Suprapubic skin (tissue), 4 donors: ENCODE data around the gene CTNNA3. TPM values are rescaled to one million over a fixed set of nuclear protein-coding genes. Genes with fewer than 3 reads are reported as not detected.
"Not testable (repeated sequence)": the region's sequence is repeated elsewhere in the genome, so short reads cannot be mapped to it uniquely, and the experiment has no call there.

ENCODE experiments used
- DNase-seq, 2 donors: peaks; one replicate each; pipeline ENCODE4 v3.0.0-alpha.2; 2019; ENCODE audit warnings: low spot score in 2 of 2
- H3K27ac ChIP-seq: fragments of 200-600 bp; sonication (generic); one replicate; pipeline ENCODE4 v1.5.1; 2019
- H3K27me3 ChIP-seq: fragments of 200-600 bp; sonication (generic); one replicate; pipeline ENCODE4 v1.5.1; 2019
- H3K36me3 ChIP-seq: fragments of 200-600 bp; sonication (generic); one replicate; pipeline ENCODE4 v1.5.1; 2019
- H3K4me1 ChIP-seq: fragments of 200-600 bp; sonication (generic); one replicate; pipeline ENCODE4 v1.5.1; 2019
- H3K4me3 ChIP-seq: fragments of 200-600 bp; sonication (generic); one replicate; pipeline ENCODE4 v1.5.1; 2019; ENCODE audit warnings: mild to moderate bottlenecking
- H3K9me3 ChIP-seq: fragments of 200-600 bp; sonication (generic); one replicate; pipeline ENCODE4 v1.5.1; 2019
- EP300 ChIP-seq: sonication (generic); formaldehyde crosslinking; IDR thresholded peaks from one replicate; pipeline ENCODE4 v1.6.1; 2017; ENCODE audit warnings: antibody characterized with exemption
- POLR2A ChIP-seq, 2 donors: fragments of 450-650 bp; IDR thresholded peaks; one replicate each; pipeline ENCODE4 v1.6.1; 2017; ENCODE audit warnings: antibody characterized with exemption in 2 of 2, mild to moderate bottlenecking in 2 of 2, moderate library complexity in 2 of 2
- POLR2AphosphoS5 ChIP-seq, 3 donors: sonication (generic); formaldehyde crosslinking; IDR thresholded peaks; one replicate each; pipeline ENCODE4 v1.6.1; 2017; ENCODE audit warnings: antibody characterized with exemption in 3 of 3
- WGBS: methylation state at CpG from one replicate; pipeline ENCODE4 v1.1.5; 2018; 5-methylcytosine and 5-hydroxymethylcytosine counted together
- total RNA-seq, 4 donors: library from RNA; depleted of rRNA; stranded (reverse); fragments of >200 nt; gene quantifications; one replicate each; pipeline ENCODE4 v1.1.0, GENCODE V29; 2016
- TF ChIP-seq, protein P1 (sequence below), 2 donors: fragments of 200-600 bp in 1 of 2; fragments of 450-650 bp in 1 of 2; sonication (generic) in 1 of 2; IDR thresholded peaks; one replicate each; pipeline ENCODE4 v1.5.1; 2016 to 2019; ENCODE audit warnings: antibody characterized with exemption in 2 of 2, mild to moderate bottlenecking in 1 of 2, moderate library complexity in 1 of 2

CTNNA3 gene
- total RNA-seq, 4 donors from 2014 or later = 0.08 to 0.29 (median 0.21) TPM

DNA sequence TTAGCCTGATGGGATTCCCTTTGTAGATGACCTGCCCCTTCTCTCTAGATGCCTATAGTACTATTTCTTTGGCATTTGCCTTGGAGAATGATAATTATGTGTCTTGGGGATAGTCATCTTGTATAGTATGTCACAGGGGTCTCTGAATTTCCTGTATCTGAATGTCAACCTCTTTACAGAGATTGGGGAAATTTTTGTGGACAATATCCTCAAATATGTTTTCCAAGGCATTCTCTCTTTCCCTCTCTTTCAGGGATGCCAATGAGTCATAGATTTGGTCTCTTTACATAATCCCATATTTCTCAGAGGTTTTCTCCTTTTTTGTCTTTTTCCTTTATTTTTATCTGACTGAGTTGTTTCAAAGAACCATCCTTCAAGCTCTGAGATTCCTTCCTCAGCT lies 99.4 kb downstream of the CTNNA3 start:
- no peak for DNase-seq

DNA sequence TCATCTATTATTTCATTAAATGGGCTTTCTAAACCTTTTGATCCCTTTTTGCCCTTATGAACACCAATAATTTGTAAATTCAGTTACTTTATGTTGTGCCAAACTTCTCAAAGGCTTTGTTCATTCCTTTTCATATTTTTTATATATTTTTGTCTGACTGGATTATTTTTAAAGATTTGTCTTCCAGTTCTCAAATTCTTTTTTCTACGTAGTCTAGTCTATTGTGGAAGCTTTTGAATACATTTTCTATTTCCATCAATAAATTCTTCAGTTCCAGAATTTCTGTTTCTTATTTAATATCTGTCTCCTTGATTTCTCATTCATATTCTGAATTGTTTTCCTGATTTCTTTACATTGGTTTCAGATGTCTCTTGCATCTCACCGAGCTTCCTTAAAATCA lies 108.2 kb downstream of the CTNNA3 start:
- no peak for DNase-seq
- no peaks in the 10 kb centered on the region for H3K36me3 ChIP-seq
- no peaks in the 10 kb centered on the region for H3K4me1 ChIP-seq
- H3K27ac ChIP-seq = no peak overlapping the region
- WGBS = 76% methylated on average over 2 of the region's 2 CpGs
- no peaks in the 10 kb centered on the region for H3K27me3 ChIP-seq
- TF ChIP-seq POLR2A (IDR thresholded peaks at IDR 0.05) = no peak
- TF ChIP-seq EP300 = no peak
- TF ChIP-seq POLR2AphosphoS5 (IDR thresholded peaks at IDR 0.05) = no peak
- TF ChIP-seq, protein P1, sequence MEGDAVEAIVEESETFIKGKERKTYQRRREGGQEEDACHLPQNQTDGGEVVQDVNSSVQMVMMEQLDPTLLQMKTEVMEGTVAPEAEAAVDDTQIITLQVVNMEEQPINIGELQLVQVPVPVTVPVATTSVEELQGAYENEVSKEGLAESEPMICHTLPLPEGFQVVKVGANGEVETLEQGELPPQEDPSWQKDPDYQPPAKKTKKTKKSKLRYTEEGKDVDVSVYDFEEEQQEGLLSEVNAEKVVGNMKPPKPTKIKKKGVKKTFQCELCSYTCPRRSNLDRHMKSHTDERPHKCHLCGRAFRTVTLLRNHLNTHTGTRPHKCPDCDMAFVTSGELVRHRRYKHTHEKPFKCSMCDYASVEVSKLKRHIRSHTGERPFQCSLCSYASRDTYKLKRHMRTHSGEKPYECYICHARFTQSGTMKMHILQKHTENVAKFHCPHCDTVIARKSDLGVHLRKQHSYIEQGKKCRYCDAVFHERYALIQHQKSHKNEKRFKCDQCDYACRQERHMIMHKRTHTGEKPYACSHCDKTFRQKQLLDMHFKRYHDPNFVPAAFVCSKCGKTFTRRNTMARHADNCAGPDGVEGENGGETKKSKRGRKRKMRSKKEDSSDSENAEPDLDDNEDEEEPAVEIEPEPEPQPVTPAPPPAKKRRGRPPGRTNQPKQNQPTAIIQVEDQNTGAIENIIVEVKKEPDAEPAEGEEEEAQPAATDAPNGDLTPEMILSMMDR (IDR thresholded peaks at IDR 0.05) = no peak
- H3K9me3 ChIP-seq = peaks cover 15% of the 10 kb centered on the region
- no peak overlapping the region for H3K4me3 ChIP-seq

More for the DNA sequence above, 99.4 kb downstream of the CTNNA3 start:
- TF ChIP-seq POLR2A (IDR thresholded peaks at IDR 0.05) (no peak), POLR2AphosphoS5 (IDR thresholded peaks at IDR 0.05) (no peak), EP300 (no peak)
- TF ChIP-seq, protein P1 (IDR thresholded peaks at IDR 0.05) = no peak
- peaks cover 5% of the 10 kb centered on the region for H3K9me3 ChIP-seq
- no peak overlapping the region for H3K27ac ChIP-seq
- no peaks in the 10 kb centered on the region for H3K4me1 ChIP-seq
- H3K27me3 ChIP-seq = no peaks in the 10 kb centered on the region
- H3K4me3 ChIP-seq = no peak overlapping the region
- H3K36me3 ChIP-seq = no peaks in the 10 kb centered on the region

DNA sequence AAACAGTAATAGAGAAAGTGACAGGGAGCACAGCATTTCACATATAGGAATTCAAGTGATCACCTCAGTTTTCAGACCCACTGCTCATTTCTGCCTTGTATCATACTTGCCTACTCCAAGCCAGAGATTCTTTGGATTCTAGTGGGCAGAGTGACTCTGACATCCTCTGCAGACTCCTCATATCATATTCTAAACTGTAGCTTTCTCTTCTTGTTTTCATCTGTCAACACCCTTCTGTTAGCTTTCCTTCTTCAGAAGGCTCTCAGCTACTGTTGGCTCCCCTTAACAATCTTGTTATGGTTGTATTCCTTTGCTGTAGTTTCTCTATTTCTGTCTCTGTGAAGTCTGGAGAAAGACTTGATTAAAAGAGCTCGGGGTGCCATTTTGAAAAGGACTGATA lies 120.5 kb downstream of the CTNNA3 start:
- TF ChIP-seq EP300 (no peak), POLR2AphosphoS5 (IDR thresholded peaks at IDR 0.05) (no peak), POLR2A (IDR thresholded peaks at IDR 0.05) (no peak)
- TF ChIP-seq, protein P1 (IDR thresholded peaks at IDR 0.05) = no peak
- no peak overlapping the region for H3K4me3 ChIP-seq
- no peak overlapping the region for H3K27ac ChIP-seq
- no peak for DNase-seq
- H3K36me3 ChIP-seq = no peaks in the 10 kb centered on the region
- no peaks in the 10 kb centered on the region for H3K27me3 ChIP-seq
- 84% methylated on average over 1 of the region's 1 CpG for WGBS
- H3K4me1 ChIP-seq = no peaks in the 10 kb centered on the region
- H3K9me3 ChIP-seq = no peaks in the 10 kb centered on the region

DNA sequence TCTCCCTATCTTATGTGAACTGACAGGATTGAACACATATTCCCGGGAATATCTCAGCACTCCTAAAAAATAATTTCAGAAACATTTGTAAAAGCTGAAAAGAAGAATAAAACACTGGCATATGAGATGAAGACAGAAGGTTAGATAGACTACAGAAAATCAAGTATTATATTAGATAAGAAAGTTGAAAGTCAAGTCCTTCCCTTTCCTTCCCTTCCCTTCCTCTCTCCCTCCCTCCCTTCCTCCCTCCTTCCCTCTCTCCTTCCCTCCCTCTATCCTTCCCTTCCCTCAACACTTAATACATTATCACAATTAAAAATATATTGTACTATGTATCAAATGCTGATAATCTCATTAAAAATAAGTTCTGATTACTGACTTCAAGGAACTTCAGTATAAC lies 122.5 kb downstream of the CTNNA3 start:
- WGBS = 95% methylated on average over 1 of the region's 1 CpG
- H3K4me1 ChIP-seq = no peaks in the 10 kb centered on the region
- DNase-seq = no peak
- H3K27ac ChIP-seq = no peak overlapping the region
- no peak overlapping the region for H3K4me3 ChIP-seq
- H3K27me3 ChIP-seq = no peaks in the 10 kb centered on the region
- H3K9me3 ChIP-seq = no peaks in the 10 kb centered on the region
- TF ChIP-seq POLR2AphosphoS5 (IDR thresholded peaks at IDR 0.05) (no peak), EP300 (no peak), POLR2A (IDR thresholded peaks at IDR 0.05) (no peak)
- TF ChIP-seq, protein P1 (IDR thresholded peaks at IDR 0.05) = no peak
- H3K36me3 ChIP-seq = no peaks in the 10 kb centered on the region

DNA sequence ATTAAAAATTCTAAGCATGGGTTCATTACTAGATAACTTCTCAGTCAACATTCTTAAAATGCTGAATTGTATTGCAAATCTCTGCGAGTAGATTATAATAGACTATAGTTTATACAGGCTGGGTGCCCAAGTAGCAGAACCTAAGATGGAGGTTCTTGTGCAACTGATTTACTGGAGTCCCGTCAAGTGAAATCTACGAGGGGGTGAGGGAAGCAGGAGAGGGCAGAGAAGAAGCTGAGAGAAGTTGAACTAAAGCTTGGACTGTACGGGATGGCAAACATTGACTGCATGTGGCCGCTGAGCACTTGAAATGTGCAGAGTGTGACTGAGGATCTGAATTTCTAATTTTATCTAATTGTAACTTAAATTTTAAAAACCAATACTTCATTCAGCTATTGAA lies 124.5 kb downstream of the CTNNA3 start:
- Histone ChIP-seq H3K27me3 (no peaks in the 10 kb centered on the region), H3K4me1 (no peaks in the 10 kb centered on the region), H3K27ac (no peak overlapping the region), H3K36me3 (no peaks in the 10 kb centered on the region), H3K9me3 (no peaks in the 10 kb centered on the region), H3K4me3 (no peak overlapping the region)
- TF ChIP-seq POLR2AphosphoS5 (IDR thresholded peaks at IDR 0.05) (no peak), EP300 (no peak), POLR2A (IDR thresholded peaks at IDR 0.05) (no peak)
- WGBS = 80% methylated on average over 5 of the region's 5 CpGs
- no peak for DNase-seq

DNA sequence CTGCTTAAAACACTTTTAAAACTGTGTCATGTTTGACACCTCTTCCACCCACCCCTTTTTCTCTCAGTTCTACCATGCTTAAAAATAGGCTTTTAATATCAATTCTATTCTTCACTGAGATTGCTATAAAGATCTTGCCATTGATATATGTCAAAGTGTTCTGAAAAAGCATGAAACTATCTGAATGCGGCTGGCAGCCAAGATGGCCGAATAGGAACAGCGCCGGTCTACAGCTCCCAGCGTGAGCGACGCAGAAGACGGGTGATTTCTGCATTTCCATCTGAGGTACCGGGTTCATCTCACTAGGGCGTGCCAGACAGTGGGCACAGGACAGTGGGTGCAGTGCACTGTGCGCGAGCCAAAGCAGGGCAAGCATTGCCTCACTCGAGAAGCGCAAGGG lies 137.7 kb downstream of the CTNNA3 start:
- not testable (repeated sequence) for H3K27ac ChIP-seq
- 97% methylated on average over 10 of the region's 14 CpGs for WGBS

More for the DNA sequence above, 137.7 kb downstream of the CTNNA3 start:
- H3K36me3 ChIP-seq, H3K27me3 ChIP-seq, H3K4me3 ChIP-seq, H3K9me3 ChIP-seq, H3K4me1 ChIP-seq, DNase-seq: not testable (repeated sequence)
